OCI-LY7 (cell line): ENCODE measurements around the gene FTSJ3.
"Not testable (repeated sequence)": the region's sequence is repeated elsewhere in the genome, so short reads cannot be mapped to it uniquely, and the experiment has no call there.

Source experiments
- EZH2phosphoT487 ChIP-seq: fragments of 200-600 bp; sonication (generic); IDR thresholded peaks from 2 replicates; pipeline ENCODE4 v1.6.1; 2018; ENCODE audit warnings: low read depth, borderline replicate concordance, mild to moderate bottlenecking, mixed run types, antibody characterized with exemption, low read length, moderate library complexity, mixed read lengths
- TF ChIP-seq, protein P1 (sequence below): fragments of 200-600 bp; sonication (generic); conservative IDR thresholded peaks from 2 replicates; pipeline ENCODE4 v1.5.1; 2014; ENCODE audit warnings: mild to moderate bottlenecking, antibody characterized with exemption, low read length, moderate library complexity, mixed read lengths

DNA sequence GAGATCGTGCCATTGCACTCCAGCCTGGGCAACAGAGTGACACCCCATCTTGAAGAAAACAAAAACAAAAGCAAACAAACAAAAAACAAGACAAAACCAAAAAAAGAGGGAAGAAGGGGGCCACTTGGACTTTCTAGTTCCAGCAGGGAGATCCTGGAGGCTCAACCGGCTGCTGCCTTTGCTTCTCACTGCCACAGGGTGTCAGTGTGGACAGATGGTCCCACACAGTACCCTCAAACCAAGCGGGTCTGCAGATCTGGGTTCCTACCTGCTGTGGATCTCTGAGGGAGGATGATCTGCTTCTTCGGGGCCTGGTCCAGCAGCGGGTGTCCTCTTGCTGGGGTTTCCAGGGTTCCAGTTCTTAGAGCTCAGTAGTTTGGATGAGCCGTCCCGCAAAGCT lies 39.2 kb upstream of the FTSJ3 start:
- TF ChIP-seq, protein P1, sequence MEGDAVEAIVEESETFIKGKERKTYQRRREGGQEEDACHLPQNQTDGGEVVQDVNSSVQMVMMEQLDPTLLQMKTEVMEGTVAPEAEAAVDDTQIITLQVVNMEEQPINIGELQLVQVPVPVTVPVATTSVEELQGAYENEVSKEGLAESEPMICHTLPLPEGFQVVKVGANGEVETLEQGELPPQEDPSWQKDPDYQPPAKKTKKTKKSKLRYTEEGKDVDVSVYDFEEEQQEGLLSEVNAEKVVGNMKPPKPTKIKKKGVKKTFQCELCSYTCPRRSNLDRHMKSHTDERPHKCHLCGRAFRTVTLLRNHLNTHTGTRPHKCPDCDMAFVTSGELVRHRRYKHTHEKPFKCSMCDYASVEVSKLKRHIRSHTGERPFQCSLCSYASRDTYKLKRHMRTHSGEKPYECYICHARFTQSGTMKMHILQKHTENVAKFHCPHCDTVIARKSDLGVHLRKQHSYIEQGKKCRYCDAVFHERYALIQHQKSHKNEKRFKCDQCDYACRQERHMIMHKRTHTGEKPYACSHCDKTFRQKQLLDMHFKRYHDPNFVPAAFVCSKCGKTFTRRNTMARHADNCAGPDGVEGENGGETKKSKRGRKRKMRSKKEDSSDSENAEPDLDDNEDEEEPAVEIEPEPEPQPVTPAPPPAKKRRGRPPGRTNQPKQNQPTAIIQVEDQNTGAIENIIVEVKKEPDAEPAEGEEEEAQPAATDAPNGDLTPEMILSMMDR, result not testable (repeated sequence)
- not testable (repeated sequence) for TF ChIP-seq EZH2phosphoT487
